Testis (tissue), 2 donors: ENCODE data around the gene OPCML.

Experiments used
- CTCF ChIP-seq, 3 experiments: fragments of 450-650 bp in 2 of 3; fragments of 200-600 bp in 1 of 3; sonication (generic) in 1 of 3; IDR thresholded peaks; one replicate each; pipeline ENCODE4 v1.5.1; 2016 to 2019; ENCODE audit warnings: antibody characterized with exemption in 3 of 3, mild to moderate bottlenecking in 2 of 3, moderate library complexity in 1 of 3
- POLR2A ChIP-seq: fragments of 450-650 bp; IDR thresholded peaks from one replicate; pipeline ENCODE4 v1.6.1; 2017; ENCODE audit warnings: antibody characterized with exemption, mild to moderate bottlenecking, moderate library complexity

- TF ChIP-seq CTCF (IDR thresholded peaks at IDR 0.05): no peak
- TF ChIP-seq POLR2A: no peak
These were observed 28.5 kb downstream of the OPCML start for GRCh38 chr11:133503776-133504175.
